Measurements from ENCODE around the gene THAP3. TPM values are rescaled to one million over a fixed set of nuclear protein-coding genes. Genes with fewer than 3 reads are reported as not detected.

The THAP3 gene, protein sequence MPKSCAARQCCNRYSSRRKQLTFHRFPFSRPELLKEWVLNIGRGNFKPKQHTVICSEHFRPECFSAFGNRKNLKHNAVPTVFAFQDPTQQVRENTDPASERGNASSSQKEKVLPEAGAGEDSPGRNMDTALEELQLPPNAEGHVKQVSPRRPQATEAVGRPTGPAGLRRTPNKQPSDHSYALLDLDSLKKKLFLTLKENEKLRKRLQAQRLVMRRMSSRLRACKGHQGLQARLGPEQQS
- total RNA-seq, result 10 to 100 TPM; 24.3 to 24.4 TPM

DNA sequence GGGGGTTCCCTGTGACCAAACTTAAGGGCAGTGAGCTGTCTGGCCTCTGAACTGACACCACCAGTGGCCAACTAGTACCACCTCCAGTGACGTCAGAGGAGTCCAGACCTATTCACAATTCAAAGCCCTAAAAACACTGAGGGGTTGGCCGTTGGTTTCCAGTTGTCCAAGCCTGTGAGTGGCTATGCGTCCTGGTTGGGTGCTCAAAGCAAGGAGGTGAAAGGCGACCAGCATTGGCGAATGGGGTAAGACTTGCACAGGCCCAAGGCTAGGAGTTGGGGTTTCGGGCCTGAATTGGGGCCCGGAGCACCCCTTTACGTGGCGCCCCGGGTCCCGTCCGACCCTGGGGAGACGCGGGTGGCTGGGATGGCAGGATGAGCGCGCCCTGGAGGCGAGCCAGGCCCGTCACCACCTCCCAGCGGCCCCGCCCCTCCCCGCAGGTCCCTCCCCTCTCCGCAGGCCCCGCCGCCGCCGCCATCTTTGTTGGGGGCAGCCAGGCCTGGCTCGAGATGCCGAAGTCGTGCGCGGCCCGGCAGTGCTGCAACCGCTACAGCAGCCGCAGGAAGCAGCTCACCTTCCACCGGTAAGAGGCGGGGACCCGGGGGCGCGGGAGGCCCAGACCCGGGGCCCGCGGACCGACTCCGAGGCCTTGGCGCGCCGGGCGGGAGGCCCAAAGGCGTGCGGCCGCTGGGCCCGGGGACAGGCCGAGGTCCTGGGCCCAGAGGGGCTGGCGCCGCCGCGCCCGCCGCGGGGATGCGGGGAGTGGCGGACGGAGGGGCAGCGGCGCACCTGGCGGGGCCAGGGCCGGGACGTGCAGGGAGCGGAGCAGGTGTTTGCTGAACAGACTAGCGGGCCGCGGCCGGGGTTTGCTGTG is at the start of gene THAP3:
THAP3 (plus strand) TSS at position 159 of the 874 bp plus-strand sequence; CDS start at position 510, 351 bp downstream.
- DNase-seq (peak; percentile 92), ATAC-seq (peak; percentile 97)
- CTCF ChIA-PET, result interaction anchor here (0.7 to 0.8 kb wide), 2 partner anchors 70 to 92 kb away, joined by 3 read pairs; partner anchors contain the start of genes NOL9 and TAS1R1
- Mint-ChIP-seq H3K9me3 (ENCODE audit: low read depth) (no peaks in the 10 kb centered on the region), H3K4me1 (peaks cover 30% of the 10 kb centered on the region), H3K4me3 (peak within 1 kb of the TSS; percentile 92), H3K27me3 (no peaks in the 10 kb centered on the region), H3K36me3 (peaks cover 24% of the 10 kb centered on the region), H3K27ac (peak within 1 kb of the TSS; percentile 84)

DNA sequence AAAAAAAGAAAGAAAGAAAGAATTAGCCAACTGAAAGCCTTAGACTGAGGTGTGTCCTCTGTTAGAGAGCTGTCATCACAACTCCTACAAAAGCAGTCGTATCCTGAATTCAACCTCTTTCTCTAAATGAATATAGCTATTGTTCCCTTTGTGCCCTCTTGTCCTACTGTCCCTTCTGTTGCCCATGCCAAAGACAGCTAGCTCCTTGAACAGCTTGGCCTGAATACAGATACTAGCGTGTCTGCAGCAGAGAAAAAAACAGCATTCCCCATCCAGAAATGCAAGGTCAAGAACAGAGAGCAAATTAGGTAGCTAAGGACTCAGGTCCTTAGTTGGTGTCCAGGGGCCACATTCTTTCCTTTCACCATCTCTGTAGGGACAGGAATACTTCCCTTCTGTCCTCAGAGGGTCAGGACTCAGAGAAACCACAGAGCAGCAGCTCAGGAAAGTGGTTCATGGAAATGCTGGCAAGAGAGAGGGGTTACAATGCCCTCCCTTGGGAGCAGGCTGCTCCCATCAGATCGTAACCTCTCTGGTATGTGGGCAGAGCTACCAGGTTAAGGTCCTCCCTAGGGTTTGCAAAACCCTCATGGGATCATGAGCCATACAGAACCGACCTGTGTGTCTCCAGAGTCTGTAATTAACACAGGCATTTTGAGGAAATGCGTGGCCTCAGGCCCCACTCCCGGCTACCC is 46.7 kb upstream of the THAP3 start:
- ATAC-seq, result no peak
- Mint-ChIP-seq H3K27me3 (no peaks in the 10 kb centered on the region), H3K4me1 (peaks cover 30% of the 10 kb centered on the region), H3K9me3 (ENCODE audit: low read depth) (no peaks in the 10 kb centered on the region), H3K36me3 (no peaks in the 10 kb centered on the region), H3K4me3 (no peak overlapping the region), H3K27ac (no peak overlapping the region)
- no peak for DNase-seq
- CTCF ChIA-PET, result interaction anchor here (1.3 to 1.5 kb wide), 3 partner anchors 23 to 69 kb away, joined by 4 to 6 read pairs (median 6); partner anchors contain the start of genes NOL9 and TAS1R1

DNA sequence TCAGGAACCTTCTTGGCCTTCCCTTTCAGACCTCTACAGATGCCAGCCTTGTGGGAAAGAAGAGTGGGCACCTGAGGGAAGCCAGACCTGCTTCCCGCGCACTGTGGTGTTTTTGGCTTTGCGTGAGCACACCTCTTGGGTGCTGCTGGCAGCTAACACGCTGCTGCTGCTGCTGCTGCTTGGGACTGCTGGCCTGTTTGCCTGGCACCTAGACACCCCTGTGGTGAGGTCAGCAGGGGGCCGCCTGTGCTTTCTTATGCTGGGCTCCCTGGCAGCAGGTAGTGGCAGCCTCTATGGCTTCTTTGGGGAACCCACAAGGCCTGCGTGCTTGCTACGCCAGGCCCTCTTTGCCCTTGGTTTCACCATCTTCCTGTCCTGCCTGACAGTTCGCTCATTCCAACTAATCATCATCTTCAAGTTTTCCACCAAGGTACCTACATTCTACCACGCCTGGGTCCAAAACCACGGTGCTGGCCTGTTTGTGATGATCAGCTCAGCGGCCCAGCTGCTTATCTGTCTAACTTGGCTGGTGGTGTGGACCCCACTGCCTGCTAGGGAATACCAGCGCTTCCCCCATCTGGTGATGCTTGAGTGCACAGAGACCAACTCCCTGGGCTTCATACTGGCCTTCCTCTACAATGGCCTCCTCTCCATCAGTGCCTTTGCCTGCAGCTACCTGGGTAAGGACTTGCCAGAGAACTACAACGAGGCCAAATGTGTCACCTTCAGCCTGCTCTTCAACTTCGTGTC is 45.9 kb upstream of the THAP3 start:
- CTCF ChIA-PET, result interaction anchor here (1.3 to 1.5 kb wide), 2 partner anchors 23 to 68 kb away, joined by 4 to 6 read pairs; no protein-coding TSS in a partner anchor
- Mint-ChIP-seq H3K4me3 (peak overlapping the region; percentile 94), H3K27ac (peak overlapping the region; percentile 94), H3K27me3 (no peaks in the 10 kb centered on the region), H3K9me3 (ENCODE audit: low read depth) (no peaks in the 10 kb centered on the region), H3K36me3 (no peaks in the 10 kb centered on the region), H3K4me1 (peaks cover 30% of the 10 kb centered on the region)
- DNase-seq, result no peak
- no peak for ATAC-seq

DNA sequence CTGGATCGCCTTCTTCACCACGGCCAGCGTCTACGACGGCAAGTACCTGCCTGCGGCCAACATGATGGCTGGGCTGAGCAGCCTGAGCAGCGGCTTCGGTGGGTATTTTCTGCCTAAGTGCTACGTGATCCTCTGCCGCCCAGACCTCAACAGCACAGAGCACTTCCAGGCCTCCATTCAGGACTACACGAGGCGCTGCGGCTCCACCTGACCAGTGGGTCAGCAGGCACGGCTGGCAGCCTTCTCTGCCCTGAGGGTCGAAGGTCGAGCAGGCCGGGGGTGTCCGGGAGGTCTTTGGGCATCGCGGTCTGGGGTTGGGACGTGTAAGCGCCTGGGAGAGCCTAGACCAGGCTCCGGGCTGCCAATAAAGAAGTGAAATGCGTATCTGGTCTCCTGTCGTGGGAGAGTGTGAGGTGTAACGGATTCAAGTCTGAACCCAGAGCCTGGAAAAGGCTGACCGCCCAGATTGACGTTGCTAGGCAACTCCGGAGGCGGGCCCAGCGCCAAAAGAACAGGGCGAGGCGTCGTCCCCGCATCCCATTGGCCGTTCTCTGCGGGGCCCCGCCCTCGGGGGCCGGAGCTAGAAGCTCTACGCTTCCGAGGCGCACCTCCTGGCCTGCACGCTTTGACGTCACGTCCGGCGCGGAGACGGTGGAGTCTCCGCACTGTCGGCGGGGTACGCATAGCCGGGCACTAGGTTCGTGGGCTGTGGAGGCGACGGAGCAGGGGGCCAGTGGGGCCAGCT is 45.1 kb upstream of the THAP3 start, which contains the start of gene ZBTB48:
ZBTB48 (plus strand) TSS at position 621 of the 745 bp plus-strand sequence. CDS start 616 bp downstream, outside the sequence.
- CTCF ChIA-PET, result interaction anchor here (0.9 to 2.2 kb wide), 6 partner anchors 9 to 154 kb away, joined by 3 to 24 read pairs (median 4); partner anchors contain the start of genes NOL9 and TAS1R1
- Mint-ChIP-seq H3K9me3 (ENCODE audit: low read depth) (no peaks in the 10 kb centered on the region), H3K27me3 (no peaks in the 10 kb centered on the region), H3K36me3 (no peaks in the 10 kb centered on the region), H3K27ac (peak within 1 kb of the TSS; percentile 94), H3K4me3 (peak within 1 kb of the TSS; percentile 94), H3K4me1 (peaks cover 31% of the 10 kb centered on the region)
- ATAC-seq (peak; percentile 99), DNase-seq (peak; percentile 98)

DNA sequence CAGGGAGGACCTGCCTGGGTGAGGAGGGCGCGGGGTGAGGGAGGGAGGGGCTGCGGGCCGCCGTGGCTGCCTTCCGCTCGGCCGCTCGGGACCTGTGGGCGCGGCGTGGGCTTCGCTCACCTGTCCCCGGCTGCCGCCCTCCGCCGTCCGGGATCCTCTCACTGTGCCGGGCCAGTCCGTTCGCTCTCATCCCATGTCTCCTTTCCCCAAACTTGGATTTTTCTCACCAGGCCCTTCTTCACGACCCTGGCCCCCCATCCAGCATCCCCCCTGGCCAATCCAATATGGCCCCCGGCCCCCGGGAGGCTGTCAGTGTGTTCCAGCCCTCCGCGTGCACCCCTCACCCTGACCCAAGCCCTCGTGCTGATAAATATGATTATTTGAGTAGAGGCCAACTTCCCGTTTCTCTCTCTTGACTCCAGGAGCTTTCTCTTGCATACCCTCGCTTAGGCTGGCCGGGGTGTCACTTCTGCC is 44.5 kb upstream of the THAP3 start:
- Mint-ChIP-seq H3K4me1 (peaks cover 31% of the 10 kb centered on the region), H3K27ac (peak overlapping the region; percentile 94)

DNA sequence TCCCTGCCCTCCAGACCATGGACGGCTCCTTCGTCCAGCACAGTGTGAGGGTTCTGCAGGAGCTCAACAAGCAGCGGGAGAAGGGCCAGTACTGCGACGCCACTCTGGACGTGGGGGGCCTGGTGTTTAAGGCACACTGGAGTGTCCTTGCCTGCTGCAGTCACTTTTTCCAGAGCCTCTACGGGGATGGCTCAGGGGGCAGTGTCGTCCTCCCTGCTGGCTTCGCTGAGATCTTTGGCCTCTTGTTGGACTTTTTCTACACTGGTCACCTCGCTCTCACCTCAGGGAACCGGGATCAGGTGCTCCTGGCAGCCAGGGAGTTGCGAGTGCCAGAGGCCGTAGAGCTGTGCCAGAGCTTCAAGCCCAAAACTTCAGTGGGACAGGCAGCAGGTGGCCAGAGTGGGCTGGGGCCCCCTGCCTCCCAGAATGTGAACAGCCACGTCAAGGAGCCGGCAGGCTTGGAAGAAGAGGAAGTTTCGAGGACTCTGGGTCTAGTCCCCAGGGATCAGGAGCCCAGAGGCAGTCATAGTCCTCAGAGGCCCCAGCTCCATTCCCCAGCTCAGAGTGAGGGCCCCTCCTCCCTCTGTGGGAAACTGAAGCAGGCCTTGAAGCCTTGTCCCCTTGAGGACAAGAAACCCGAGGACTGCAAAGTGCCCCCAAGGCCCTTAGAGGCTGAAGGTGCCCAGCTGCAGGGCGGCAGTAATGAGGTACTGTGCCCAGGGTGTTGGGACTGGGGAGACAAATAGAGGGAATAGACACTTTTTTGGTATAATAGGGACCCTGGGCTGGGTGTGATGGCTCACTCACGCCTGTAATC is 43.9 kb upstream of the THAP3 start:
- ATAC-seq, result no peak
- Mint-ChIP-seq H3K9me3 (ENCODE audit: low read depth) (no peaks in the 10 kb centered on the region), H3K27ac (peak overlapping the region; percentile 94), H3K36me3 (no peaks in the 10 kb centered on the region), H3K4me3 (peak overlapping the region; percentile 94), H3K27me3 (no peaks in the 10 kb centered on the region), H3K4me1 (peaks cover 31% of the 10 kb centered on the region)
- no peak for DNase-seq
- CTCF ChIA-PET, result interaction anchor here (0.9 to 2.2 kb wide), 3 partner anchors 12 to 26 kb away, joined by 3 to 24 read pairs (median 5); partner anchors contain the start of genes NOL9 and TAS1R1

More for the DNA sequence above, 44.5 kb upstream of the THAP3 start:
- no peaks in the 10 kb centered on the region for H3K36me3 Mint-ChIP-seq
- peak overlapping the region; percentile 94 for H3K4me3 Mint-ChIP-seq
- CTCF ChIA-PET, result interaction anchor here (0.9 to 2.2 kb wide), 5 partner anchors 9 to 154 kb away, joined by 3 to 24 read pairs (median 3); partner anchors contain the start of genes NOL9 and TAS1R1
- no peaks in the 10 kb centered on the region for H3K27me3 Mint-ChIP-seq
- ATAC-seq (peak; percentile 12), DNase-seq (no peak)
- no peaks in the 10 kb centered on the region for H3K9me3 Mint-ChIP-seq (ENCODE audit: low read depth)

DNA sequence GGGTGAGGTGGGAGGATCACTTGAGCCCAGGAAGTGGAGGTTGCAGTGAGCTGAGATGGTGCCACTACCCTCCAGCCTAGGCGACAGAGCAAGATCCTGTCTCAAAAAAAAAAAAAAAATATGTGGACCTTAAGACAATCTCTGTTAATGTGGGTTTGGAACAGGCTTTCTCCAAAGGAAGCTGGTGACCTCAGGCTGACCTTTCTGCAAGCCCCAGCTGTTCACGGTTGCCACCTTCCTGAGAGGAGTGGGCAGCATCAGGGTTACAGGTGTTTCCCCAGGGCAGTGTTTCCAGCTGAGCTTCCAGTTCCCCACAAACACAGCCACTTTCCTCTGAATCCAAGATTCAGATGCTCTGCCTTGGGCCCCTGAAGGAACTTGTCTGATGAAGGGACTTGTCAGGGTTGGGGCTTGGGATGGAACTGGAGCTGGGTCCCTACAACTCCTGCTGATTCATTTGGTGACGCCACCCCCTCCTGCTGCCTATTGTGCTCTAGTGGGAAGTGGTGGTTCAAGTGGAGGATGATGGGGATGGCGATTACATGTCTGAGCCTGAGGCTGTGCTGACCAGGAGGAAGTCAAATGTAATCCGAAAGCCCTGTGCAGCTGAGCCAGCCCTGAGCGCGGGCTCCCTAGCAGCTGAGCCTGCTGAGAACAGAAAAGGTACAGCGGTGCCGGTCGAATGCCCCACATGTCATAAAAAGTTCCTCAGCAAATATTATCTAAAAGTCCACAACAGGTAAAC is 42.9 kb upstream of the THAP3 start:
- Mint-ChIP-seq H3K9me3 (ENCODE audit: low read depth) (no peaks in the 10 kb centered on the region), H3K36me3 (no peaks in the 10 kb centered on the region), H3K27me3 (no peaks in the 10 kb centered on the region), H3K4me1 (peaks cover 31% of the 10 kb centered on the region), H3K27ac (peak overlapping the region; percentile 14), H3K4me3 (no peak overlapping the region)
- DNase-seq (no peak), ATAC-seq (no peak)
- CTCF ChIA-PET, result interaction anchor here (1.6 to 2.2 kb wide), 2 partner anchors 27 to 29 kb away, joined by 3 to 24 read pairs; partner anchors contain the start of genes NOL9 and TAS1R1

DNA sequence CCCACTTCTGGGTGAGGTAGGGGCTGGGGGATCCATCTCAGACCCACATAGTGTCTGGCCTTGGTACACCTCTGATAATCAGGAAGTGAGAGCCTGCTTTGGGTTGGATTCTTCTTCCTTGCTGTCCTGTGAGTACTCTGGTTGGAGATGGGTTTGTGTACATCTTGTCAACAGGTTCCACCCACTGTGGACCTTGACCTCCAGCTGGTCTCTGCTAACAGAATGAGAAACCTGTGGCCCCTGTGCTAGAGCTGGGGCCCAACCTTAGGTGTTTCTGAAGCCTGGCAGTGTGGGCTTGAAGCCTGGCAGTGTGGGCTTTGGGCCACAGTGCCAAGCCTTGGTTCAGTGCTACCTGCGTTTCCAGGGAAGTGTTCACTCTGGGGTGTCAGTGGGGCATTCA is 42.3 kb upstream of the THAP3 start:
- H3K4me1 Mint-ChIP-seq, result peaks cover 32% of the 10 kb centered on the region
- peak overlapping the region; percentile 53 for H3K27ac Mint-ChIP-seq
- H3K27me3 Mint-ChIP-seq, result no peaks in the 10 kb centered on the region
- H3K36me3 Mint-ChIP-seq, result no peaks in the 10 kb centered on the region
- DNase-seq, result no peak
- ATAC-seq, result no peak
- no peaks in the 10 kb centered on the region for H3K9me3 Mint-ChIP-seq (ENCODE audit: low read depth)
- no peak overlapping the region for H3K4me3 Mint-ChIP-seq
- CTCF ChIA-PET, result interaction anchor here (1.1 to 1.6 kb wide), 3 partner anchors 18 to 29 kb away, joined by 3 read pairs; no protein-coding TSS in a partner anchor

DNA sequence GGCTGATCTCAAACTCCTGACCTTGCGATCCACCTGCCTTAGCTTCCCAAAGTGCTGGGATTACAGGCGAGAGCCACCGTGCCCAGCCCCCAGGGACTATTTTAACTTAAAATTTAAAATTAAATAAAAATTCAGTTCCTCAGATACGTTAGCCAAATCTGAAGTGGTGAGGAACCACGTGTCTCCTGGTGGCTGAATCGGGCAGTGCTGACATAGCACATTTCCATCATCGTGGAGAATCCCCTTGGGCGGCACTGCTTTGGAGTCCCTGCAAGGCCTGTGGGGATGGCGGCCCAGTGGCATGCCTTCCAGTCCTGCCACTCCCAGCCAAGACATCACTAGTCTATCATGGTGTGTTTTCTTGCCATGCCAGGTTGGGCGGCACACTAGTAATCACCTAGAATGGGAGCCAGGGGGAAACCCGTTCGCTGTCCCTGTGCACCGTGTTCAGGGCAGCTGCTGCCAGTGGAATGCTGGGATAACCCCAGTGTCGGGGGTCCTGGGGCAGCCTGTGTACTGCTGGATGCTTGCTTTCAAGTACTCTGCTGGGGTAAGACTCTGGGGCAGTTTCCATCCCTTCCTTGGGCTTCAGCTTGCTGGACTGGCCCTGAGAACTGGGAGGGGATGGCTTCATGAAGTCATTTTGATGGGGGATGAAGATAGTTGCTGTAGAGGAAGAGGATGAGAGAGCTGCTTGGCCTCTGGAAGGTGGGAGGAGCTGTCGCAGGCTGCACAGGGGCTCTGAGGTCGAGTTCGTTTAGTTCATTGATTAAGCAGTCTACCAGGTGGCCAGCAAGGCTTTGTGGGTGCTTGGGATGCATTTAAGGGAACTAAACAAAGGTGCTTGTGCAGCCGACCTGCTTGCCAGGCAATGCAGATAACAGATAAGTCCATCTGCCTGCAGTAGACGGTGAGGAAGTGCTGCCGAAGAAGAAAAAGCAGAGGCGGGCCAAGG is 40.3 kb upstream of the THAP3 start:
- Mint-ChIP-seq H3K4me1 (peaks cover 27% of the 10 kb centered on the region), H3K9me3 (ENCODE audit: low read depth) (no peaks in the 10 kb centered on the region), H3K27ac (peak overlapping the region; percentile 3), H3K36me3 (peaks cover 2% of the 10 kb centered on the region), H3K27me3 (no peaks in the 10 kb centered on the region), H3K4me3 (no peak overlapping the region)
- ATAC-seq (no peak), DNase-seq (no peak)
- CTCF ChIA-PET, result interaction anchor here (0.7 kb wide), 1 partner anchor 1083 kb away, joined by 3 read pairs; no protein-coding TSS in a partner anchor

All from activated CD8-positive, alpha-beta memory T cell treated with anti-CD3 and anti-CD28 coated beads, Interleukin-2, amount 10 ng/mL, durations not matched to agents 7 days and 5 days (primary cell).